NCI-H1105 treated with DMSO at 0.1 percent for 48 hours (cell line): ENCODE measurements around the gene FAT2.

Source experiments
- DNase-seq: peaks from one replicate; lab custom pipeline; 2025; lab: John Stamatoyannopoulos, UW

FAT2 gene, protein sequence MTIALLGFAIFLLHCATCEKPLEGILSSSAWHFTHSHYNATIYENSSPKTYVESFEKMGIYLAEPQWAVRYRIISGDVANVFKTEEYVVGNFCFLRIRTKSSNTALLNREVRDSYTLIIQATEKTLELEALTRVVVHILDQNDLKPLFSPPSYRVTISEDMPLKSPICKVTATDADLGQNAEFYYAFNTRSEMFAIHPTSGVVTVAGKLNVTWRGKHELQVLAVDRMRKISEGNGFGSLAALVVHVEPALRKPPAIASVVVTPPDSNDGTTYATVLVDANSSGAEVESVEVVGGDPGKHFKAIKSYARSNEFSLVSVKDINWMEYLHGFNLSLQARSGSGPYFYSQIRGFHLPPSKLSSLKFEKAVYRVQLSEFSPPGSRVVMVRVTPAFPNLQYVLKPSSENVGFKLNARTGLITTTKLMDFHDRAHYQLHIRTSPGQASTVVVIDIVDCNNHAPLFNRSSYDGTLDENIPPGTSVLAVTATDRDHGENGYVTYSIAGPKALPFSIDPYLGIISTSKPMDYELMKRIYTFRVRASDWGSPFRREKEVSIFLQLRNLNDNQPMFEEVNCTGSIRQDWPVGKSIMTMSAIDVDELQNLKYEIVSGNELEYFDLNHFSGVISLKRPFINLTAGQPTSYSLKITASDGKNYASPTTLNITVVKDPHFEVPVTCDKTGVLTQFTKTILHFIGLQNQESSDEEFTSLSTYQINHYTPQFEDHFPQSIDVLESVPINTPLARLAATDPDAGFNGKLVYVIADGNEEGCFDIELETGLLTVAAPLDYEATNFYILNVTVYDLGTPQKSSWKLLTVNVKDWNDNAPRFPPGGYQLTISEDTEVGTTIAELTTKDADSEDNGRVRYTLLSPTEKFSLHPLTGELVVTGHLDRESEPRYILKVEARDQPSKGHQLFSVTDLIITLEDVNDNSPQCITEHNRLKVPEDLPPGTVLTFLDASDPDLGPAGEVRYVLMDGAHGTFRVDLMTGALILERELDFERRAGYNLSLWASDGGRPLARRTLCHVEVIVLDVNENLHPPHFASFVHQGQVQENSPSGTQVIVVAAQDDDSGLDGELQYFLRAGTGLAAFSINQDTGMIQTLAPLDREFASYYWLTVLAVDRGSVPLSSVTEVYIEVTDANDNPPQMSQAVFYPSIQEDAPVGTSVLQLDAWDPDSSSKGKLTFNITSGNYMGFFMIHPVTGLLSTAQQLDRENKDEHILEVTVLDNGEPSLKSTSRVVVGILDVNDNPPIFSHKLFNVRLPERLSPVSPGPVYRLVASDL (N-terminal part only)

DNA sequence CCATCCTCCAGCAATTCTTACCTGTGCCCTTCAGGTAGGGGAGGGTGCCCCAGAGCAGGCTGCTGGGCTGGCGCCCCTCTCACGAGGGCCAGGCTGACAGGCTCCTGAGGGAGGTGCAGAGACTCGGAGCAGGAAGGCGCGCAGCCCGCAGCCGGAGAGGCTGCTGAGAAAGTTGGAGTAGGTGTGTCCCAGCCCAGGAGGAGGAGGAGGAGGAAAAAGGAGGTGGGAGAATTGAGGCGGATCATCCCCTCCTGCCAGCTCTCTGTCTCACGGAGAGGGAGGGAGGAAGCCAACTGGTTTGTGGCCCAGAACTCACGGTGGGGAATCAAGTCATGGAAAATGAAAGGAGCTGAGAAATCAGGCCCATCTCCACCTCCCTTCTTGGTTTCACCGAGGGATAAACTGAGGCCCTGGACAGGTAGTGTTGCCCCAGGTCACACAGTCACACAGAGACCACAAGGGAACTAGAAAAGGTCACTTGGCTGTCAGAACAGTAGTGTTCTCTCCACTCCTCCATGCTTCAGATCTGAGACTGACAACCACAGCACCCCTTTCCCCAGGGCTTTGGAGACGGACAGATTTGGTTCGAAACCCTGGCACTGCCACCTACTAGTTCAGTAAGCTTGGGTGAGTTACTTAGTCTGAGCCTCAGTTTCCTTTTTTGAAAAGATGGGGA lies at the start of gene FAT2:
FAT2 (minus strand) TSS at position 188 of the 676 bp plus-strand sequence. CDS start 22,400 bp downstream, outside the sequence.
- no peak for DNase-seq

DNA sequence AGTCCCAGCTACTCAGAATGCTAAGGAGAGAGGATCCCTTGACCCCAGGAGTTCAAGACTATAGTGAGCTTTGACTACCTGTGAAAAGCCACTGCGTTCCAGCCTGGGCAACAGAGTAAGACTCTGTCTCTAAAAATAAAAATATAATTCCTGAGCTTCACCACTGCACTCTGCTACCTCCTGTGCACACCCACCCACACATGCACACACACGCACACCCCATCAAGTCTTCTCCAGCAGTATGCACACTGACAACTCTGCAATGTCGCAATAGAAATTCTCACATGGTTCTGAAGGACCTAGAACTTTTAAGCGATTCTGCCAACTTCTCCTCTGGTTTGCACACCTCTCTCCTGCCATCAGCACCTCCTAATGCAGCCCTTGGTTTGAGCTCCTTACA lies 47.5 kb upstream of the FAT2 start:
- no peak for DNase-seq

DNA sequence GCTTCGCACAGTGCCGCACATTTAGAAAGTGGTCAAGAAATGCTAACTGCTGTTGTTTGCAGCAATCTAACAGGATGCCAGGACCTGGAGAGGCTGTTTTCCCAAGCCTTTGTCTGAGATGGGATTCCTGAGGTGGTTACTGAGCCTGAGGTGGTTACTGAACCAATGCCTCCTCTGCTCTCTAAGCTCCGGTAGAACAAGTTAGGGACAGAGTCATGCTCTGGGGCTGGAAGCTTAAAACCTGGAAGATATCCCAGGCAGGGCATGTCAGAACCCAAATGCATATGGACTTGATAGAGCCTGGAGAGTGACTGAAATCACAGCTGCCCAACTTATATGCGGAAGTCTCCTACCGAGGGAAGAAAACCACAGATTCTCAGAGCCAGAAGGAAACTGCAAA lies 46.5 kb upstream of the FAT2 start:
- no peak for DNase-seq

DNA sequence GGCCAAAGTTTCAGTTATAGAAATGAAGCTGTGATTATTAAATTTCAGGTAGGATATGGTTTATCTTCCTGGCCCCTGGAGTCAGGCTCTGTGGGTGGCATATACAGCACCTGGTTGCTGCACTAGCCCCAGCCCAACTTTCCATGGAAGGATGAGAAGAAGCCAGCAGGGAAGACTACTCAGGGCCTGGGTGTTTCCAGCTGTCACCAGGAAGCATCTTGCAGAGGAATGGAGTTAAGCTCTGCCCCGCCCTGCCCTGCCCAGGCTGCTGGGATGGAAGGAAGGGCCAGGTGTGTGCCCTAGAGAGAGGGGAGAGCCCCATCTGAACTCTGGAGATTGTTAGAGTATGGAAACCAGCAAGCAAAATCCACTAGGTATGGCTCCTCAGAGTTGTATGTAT lies 42.8 kb upstream of the FAT2 start:
- no peak for DNase-seq

DNA sequence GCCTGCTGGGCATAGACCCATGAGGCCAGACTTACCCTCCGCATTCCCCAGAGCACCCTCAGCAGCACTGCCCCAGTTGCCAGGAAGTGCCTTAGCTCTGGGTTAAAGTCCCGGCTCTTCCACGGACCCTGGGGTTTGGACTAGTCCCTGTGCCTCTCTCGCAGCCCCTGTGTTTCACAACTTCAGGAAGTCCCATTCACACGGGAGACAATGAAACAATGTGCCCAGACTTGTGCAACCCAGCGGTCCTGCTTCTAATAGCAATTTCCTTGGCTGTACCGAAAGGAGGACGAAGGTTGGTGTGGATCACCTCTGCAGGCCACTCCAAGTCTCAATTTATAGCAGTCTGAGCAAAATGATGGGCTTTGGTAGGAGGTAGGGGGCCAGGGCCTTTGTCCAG lies 41.8 kb upstream of the FAT2 start:
- DNase-seq, result no peak

DNA sequence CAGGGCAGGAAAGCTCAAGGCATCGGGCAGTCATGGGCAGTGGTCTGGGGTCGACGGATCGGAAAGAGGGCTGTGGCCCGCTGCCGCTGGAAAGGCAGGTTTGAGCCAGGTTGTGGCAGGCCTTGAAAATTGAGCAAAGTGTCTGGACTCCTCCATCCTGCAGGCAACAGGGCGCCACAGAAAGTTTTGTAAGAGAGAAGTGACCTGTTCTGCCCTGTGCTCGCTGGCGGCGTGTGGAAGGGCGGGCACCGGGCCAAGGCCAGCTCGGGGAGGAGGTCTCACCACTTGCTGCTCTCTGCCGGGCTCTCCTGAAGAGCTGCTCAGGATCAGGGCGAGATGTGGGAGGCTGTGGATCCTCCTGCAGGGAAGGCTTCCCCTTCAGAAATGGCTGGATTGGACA lies 41.4 kb upstream of the FAT2 start:
- no peak for DNase-seq

DNA sequence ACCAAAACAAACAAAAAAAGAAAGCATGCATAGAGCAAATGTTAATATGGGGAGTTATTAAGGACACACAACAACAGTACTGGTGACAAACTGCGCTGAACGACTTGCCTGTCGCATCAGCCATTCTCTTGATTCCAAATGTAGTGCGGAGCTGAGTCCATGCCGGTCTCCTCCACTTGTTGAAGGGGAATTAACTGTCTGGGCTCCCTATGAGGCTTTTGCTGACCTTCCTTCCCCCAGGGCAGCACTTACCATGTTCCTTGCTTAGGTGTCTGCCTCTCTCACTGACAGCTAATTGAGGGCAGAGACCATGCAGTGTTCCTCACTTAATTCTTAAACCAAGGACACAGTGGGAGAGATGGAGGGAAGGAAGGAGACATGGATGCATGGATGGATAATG lies 40.8 kb upstream of the FAT2 start:
- no peak for DNase-seq

DNA sequence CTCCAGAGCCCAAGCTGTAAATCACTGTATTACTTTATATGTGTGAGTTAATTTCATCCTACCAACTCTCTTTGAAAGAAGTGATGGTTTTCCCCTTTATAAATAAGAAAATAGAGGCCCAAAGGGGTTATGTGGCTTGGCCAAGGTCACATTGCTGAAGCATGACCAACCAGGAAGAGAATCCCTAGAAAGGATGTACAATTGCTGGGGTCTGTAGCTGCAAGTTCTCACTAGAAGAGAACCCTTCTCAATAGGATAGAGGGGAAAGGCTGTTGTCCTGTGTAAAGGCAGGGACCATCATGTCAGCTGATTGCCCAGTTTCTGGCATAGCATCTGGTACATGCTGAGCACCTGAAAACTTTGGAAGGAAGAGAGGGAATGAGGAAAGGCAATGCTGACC lies 39.0 kb upstream of the FAT2 start:
- DNase-seq, result no peak

DNA sequence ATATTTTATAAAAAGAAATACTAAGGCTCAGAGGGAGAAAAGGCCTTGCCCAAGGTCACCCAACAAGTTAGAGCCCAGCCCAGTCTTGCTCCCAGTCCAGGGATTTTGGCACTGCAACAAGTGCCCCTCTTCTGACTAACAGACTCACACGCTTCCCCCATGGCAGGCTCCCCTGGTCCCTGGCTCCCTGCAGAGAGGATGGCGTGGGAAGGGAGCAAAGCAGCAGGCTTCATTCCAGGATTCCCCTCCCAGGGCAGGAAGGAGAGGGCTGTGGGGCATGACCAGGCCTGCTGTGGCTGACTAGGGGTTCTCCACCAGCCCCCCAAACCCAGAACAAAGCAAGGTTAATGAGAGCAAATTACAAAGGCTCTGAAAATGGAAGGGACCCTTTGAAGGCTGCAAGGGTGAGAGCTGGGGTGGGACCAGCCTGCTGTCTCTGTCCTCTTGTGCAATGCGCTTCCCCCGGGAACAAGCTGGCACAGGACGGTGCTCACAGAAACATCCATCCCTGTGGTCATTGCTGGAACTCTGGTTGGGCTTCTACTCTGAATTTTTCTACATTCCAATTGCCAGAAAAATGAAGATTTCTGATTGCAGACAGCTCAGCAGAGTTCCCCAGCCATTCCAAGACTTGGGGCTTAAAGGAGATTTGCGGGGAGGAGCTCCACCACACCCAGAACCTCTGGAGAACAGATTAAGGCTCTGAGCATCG lies 37.1 kb upstream of the FAT2 start:
- no peak for DNase-seq

DNA sequence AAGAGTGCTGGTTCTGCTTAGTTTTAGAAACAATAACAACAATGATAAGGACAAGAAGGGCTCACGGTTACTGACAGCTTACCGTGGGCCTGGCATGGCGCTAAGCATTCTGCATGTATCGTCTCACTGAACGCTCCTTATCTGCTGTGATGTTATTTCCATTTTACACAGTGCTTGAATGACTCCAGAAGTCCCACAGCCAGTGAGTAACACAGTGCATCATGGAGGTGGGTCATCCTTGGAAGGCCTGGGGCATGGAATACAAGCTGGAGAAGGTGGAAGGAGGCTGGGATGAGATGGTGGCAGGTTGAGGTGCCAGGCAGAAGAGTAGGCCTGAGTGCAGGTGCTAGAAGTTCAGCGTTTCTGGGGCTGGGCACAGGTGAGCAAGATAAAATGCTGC lies 36.5 kb upstream of the FAT2 start:
- DNase-seq, result no peak

DNA sequence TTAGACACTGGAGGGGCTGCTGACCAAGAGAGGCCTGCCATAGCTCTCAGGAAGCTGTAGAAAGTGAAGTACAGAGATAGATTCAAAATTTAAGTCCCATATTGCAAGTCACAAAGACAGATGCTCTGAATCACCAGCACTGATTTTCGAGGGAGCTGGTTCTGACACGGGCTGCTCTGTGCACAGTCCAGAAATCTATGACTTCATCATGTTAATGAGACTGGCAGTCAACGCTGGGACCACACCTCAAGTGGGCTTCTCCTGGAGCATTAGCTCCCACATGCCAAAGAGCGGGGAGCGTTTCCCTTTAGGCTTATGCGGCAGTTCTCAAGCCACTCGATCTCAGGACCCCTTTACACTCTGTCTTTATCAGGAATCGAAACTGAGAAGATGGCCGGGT lies 34.2 kb upstream of the FAT2 start:
- DNase-seq, result no peak

DNA sequence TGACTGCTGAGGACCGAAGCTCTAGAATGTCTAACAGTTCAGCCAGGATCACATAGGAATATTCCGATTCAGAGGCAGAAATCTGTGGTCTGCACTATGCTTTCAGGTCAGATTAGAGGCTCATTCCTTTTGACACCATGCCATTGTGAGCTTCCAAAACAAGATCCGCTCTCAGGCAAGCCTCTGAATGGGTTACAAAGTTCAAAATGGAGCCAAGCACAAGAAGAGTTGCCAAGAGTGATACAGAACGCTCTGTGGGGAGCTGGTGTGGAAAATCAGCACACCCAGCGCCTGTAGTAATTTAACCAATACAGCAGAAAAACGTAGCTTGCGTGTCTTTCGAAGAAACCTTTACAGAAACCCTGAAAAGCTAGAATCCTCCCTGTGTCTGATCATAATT lies 33.3 kb upstream of the FAT2 start:
- DNase-seq, result no peak

DNA sequence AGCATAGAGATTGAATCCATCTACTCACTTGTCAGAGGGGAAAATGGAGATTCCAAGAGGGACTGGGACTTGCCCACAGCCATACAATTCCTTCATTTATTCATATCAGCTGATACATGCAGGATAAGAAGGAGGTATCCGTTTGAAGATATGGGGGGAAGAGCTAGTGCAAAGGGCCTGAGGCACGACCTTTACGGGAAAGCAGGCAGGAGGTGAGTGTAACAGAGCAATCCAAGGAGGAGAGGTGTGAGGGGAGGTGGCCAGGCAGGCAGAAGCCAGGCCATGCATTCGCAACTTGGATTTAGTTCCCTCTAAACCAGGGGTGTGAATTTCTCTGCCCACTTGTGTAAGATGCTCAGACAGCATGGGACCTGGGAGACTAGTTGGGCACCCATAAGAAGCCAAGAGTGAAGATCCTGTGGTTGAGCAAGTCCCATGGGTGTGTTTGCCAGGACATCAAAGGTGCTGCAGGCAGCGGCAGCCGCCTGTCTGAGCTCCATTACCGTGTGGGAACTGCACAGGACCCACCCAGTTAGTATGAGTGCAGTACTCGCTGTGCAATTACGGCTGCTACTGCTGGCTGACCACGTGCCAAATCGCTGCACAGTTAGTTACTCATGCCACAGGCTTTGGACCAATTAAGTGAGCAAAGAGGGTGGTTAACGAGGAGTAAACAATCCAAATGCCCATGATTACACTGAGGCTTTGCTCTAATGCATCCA lies 31.4 kb upstream of the FAT2 start:
- DNase-seq, result peak; percentile 55

DNA sequence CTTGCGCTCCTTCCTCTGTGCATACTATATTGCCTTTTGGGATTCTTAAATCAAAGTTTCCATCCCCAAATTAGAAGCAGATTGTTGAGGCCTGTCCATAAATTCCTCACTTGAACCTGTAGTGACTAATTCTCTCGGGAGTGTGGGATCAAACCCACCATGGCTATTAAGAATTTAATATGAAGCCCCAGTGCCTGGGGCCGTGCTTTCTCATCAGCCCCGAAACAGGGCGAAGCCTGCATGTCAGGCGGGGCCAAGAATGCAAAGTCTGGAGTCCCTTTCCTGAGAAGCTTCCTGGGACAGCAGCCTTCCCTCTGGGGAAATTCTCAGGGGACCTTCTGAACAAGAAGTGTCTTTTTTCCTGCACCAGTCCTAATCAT lies 29.3 kb upstream of the FAT2 start:
- DNase-seq, result no peak

DNA sequence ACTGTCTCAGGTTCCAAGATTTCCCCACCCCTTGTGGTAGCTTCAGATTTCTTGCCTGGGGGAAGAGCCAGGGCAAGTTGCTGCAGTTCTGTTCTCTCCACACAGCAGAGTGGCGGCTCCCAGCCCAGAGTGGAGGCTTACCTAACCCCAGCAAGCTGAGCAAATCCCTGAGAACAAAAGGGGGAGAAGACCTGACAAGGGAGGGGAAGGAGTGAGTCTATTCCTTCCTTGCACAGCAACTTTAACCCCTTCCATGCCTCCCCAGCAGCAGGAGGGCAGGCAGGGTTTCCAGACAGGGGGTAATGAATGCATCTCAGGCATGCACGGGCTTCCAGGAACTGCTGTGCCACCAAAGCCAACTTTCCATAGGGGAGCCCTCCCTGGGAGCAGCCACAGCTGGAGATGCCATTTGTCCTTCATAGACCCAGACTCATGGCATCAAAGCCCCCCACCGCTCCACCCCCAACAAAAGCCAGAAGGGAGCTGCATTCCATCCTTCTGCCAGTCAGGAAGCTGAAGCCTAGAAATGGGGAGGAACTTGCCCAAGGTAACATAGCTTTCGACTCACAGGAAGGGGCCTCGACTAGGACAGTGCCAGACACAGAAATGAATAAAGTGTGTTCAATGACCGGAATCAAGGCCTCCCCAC lies 28.8 kb upstream of the FAT2 start:
- no peak for DNase-seq

DNA sequence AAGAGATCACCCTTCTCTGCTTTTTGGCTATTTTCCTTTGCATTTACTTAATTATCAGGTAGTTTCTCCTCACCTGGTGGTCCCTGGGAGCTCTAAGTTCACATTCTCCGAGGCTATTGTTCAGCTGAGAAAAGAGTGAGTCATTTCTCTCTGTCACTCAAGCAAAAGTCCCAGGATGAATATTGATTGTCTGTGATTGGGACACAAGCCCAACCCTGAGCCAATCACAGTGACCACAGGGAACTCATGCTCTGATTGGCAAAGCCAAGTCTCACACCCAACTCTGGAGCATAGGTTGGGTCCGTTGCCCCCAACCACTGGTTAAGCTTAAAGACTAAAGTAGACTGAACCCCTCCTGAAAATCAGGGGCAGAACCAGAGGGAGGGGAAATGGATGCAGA lies 27.8 kb upstream of the FAT2 start:
- no peak for DNase-seq

DNA sequence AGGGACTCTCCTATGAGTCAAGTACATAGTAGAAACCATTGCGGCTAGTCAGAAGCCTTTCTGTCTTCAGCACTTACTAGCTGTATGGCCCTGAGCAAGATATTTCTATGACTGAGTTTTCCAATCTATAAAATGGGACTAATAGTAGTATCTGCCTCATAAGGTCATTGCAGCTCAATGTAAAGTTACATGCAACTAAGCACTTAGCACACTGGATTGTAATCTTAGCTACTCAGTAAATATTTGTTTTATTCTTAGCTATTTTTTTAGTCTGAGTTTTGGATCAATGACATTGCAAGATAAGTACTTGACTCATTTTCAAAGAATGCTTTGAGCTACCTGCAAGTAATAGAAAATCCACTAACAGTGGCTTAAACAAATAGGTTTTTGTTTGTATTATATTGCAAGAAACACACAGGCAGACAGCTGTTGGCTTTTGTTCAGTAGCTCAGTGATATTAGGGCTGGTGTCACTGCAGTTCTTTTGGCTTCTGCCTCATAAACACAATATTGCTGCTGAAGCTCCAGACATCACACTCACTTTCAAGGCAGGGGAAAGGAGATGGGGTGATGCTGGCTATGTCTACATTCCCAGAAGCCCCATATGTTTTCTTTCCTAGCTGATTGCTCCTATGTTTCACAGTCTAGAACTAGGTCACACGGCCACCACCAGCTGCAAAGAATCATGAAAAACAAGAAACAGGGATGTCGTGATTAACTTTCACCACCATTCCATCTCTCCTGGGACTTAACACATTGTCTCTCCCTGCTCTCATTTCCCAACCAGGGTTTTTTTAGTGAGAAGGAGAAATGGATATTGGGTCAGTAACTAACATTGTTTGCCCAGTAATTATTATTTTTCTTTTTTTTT lies 26.9 kb upstream of the FAT2 start:
- DNase-seq, result no peak

DNA sequence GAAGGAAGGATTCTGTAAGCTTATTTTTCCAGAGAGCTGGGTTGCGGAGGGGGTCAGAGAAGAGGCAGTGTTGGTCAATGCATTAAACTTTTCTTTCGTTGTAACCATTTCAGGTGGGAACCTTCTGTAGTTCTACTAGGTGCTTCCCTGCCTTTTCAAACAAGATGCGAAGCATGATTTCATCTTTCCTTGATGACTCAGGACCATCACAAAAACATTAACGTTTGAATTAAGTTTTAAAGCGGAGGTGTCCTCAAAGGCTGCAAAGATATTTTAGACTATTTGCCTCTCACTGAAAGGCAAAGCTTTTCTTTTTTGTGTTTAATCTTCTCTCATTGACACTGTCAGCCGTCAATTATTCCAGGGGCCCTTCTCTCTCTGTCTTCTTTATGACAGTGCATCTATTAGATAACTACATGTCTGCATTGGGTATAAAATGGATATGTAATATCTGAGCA lies 26.3 kb upstream of the FAT2 start:
- no peak for DNase-seq

DNA sequence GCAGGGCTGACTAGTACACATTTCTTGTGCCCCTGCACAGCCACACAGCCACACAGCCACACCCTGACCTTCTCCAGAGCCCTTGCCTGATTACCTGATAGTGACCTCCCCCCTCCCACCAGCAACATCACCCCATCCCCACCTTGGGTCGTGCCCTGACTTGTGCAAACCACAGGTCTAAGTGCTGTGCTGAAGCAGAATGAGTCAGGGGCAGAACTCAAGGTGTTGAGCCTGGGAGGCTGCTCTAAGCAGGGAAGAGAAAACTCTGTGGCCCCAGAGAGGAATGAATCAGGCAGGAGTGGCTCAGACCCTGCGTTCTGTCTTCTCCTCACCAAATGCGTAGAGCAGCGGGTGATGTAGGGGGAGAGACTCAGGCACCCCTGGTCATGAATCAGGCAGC lies 24.3 kb upstream of the FAT2 start:
- no peak for DNase-seq
